H1 (cell line): Measurements from ENCODE around the gene SERPINE3. TPM values are rescaled to one million over a fixed set of nuclear protein-coding genes. Genes with fewer than 3 reads are reported as not detected.
A peak's percentile ranks its signal among the peaks of the same experiment; 100 is the strongest.

Experiments used
- CTCF ChIA-PET: fragments of 300-600 bp; sonication (Branson Sonifier 250); formaldehyde crosslinking; loops from one replicate; lab custom pipeline; 2021; ENCODE audit not compliant: partially characterized antibody; lab: Charles Lee
- POLR2A ChIA-PET: fragments of 300-600 bp; sonication (Branson Sonifier 250); formaldehyde crosslinking; loops from one replicate; lab custom pipeline; 2021; ENCODE audit warnings: inconsistent platforms; ENCODE audit not compliant: partially characterized antibody; lab: Charles Lee
- DNase-seq, 2 experiments: peaks; one replicate each; pipeline versions ENCODE4 v3.0.0 to v3.0.0-alpha.2; 2010 to 2022; ENCODE audit warnings: low spot score in 2 of 2, low read depth in 1 of 2, mixed read lengths in 1 of 2
- FAIRE-seq: peaks from 2 replicates; lab custom pipeline; 2011; peaks lifted over from hg19 to GRCh38; lab: Jason Lieb, UNC
- H2AFZ ChIP-seq: 2 replicates; pipeline ENCODE4 v1.8.1; 2012; ENCODE audit warnings: low read length, inconsistent platforms
- H2AK5ac ChIP-seq: 2 replicates; pipeline ENCODE4 v1.6.1; 2013; ENCODE audit warnings: low read depth, low read length
- H2BK120ac ChIP-seq: replicated peaks from 2 replicates; pipeline ENCODE3; 2013; ENCODE audit warnings: low read depth, low read length, inconsistent platforms
- H2BK12ac ChIP-seq: 2 replicates; pipeline ENCODE4 v1.6.1; 2013; ENCODE audit warnings: low read depth, low read length
- H2BK15ac ChIP-seq: 2 replicates; pipeline ENCODE4 v1.6.1; 2013; ENCODE audit warnings: low read length
- H2BK20ac ChIP-seq: 2 replicates; pipeline ENCODE4 v1.6.1; 2013; ENCODE audit warnings: low read length
- H2BK5ac ChIP-seq: 2 replicates; pipeline ENCODE4 v1.6.1; 2013; ENCODE audit warnings: low read depth, low read length
- H3K14ac ChIP-seq: 2 replicates; pipeline ENCODE4 v1.6.1; 2013; ENCODE audit warnings: inconsistent platforms; ENCODE audit not compliant: insufficient read length
- H3K18ac ChIP-seq: 2 replicates; pipeline ENCODE4 v1.6.1; 2013; ENCODE audit warnings: low read length; ENCODE audit errors: extremely low read depth
- H3K23ac ChIP-seq: 2 replicates; pipeline ENCODE4 v1.6.1; 2013; ENCODE audit warnings: inconsistent platforms; ENCODE audit not compliant: insufficient read length
- H3K23me2 ChIP-seq: 2 replicates; pipeline ENCODE4 v1.6.1; 2013; ENCODE audit warnings: low read depth, low read length
- H3K27ac ChIP-seq: 2 replicates; pipeline ENCODE4 v1.6.1; 2011; ENCODE audit warnings: low read depth, low read length, inconsistent platforms
- H3K27me3 ChIP-seq, 4 experiments: replicated peaks in 1 of 4; 1 replicate in 1 of 4; 2 replicates in 3 of 4; pipeline versions ENCODE4 v1.6.1 to v1.8.1; 2011 to 2013; ENCODE audit warnings: low read length in 3 of 4, mild to moderate bottlenecking in 3 of 4, inconsistent platforms in 2 of 4, mixed read lengths in 2 of 4, moderate library complexity in 1 of 4; ENCODE audit not compliant: control insufficient read depth in 3 of 4, insufficient read depth in 3 of 4; ENCODE audit errors: extremely low read depth in 1 of 4
- H3K36me3 ChIP-seq, 4 experiments: 2 replicates each; pipeline versions ENCODE4 v1.6.1 to v1.8.1; 2011 to 2013; ENCODE audit warnings: mild to moderate bottlenecking in 4 of 4, low read length in 3 of 4, moderate library complexity in 2 of 4, control low read depth in 1 of 4, inconsistent platforms in 1 of 4; ENCODE audit not compliant: insufficient read depth in 4 of 4, control insufficient read depth in 2 of 4
- H3K4ac ChIP-seq: replicated peaks from 2 replicates; pipeline ENCODE3; 2013; ENCODE audit warnings: low read length, low read depth, mixed read lengths, inconsistent platforms; ENCODE audit not compliant: insufficient read length
- H3K4me1 ChIP-seq, 4 experiments: replicated peaks in 1 of 4; 1 replicate in 1 of 4; 2 replicates in 3 of 4; pipeline versions ENCODE4 v1.6.1 to v1.8.1; 2011 to 2013; ENCODE audit warnings: low read length in 3 of 4, inconsistent platforms in 2 of 4, mixed read lengths in 1 of 4; ENCODE audit not compliant: insufficient read depth in 4 of 4, control insufficient read depth in 3 of 4
- H3K4me2 ChIP-seq, 2 experiments: 2 replicates each; pipeline versions ENCODE4 v1.6.1 to v1.8.1; 2011 to 2013; ENCODE audit warnings: low read depth in 2 of 2, low read length in 2 of 2, control low read depth in 1 of 2, inconsistent platforms in 1 of 2, mild to moderate bottlenecking in 1 of 2; ENCODE audit not compliant: insufficient read depth in 1 of 2
- H3K4me3 ChIP-seq, 4 experiments: fragments of 200-600, 300-600 bp in 1 of 4; sonication (generic), shearing (Covaris generic), sonication (Bioruptor Twin) in 1 of 4; 2 replicates each; pipeline versions ENCODE4 v1.5.1 to v1.8.1; 2011 to 2016; ENCODE audit warnings: low read length in 4 of 4, low read depth in 3 of 4, control low read depth in 2 of 4, inconsistent platforms in 2 of 4, mild to moderate bottlenecking in 2 of 4, mixed read lengths in 1 of 4, moderate library complexity in 1 of 4; ENCODE audit not compliant: insufficient read depth in 2 of 4; ENCODE audit errors: extremely low read depth in 1 of 4
- H3K56ac ChIP-seq: replicated peaks from 2 replicates; pipeline ENCODE3; 2013; ENCODE audit warnings: low read depth, mild to moderate bottlenecking, mixed read lengths, low read length, inconsistent platforms; ENCODE audit not compliant: insufficient read length
- H3K79me1 ChIP-seq: 2 replicates; pipeline ENCODE4 v1.6.1; 2013; ENCODE audit warnings: low read depth, low read length, control low read depth
- H3K79me2 ChIP-seq, 2 experiments: 2 replicates each; pipeline versions ENCODE4 v1.6.1 to v1.8.1; 2012 to 2013; ENCODE audit warnings: low read length in 2 of 2, mild to moderate bottlenecking in 2 of 2, inconsistent platforms in 1 of 2; ENCODE audit not compliant: insufficient read depth in 2 of 2, control insufficient read depth in 1 of 2
- H3K9ac ChIP-seq, 4 experiments: replicated peaks in 1 of 4; 1 replicate in 1 of 4; 2 replicates in 3 of 4; pipeline versions ENCODE4 v1.6.1 to v1.8.1; 2011 to 2013; ENCODE audit warnings: low read depth in 3 of 4, low read length in 3 of 4, control low read depth in 2 of 4, mild to moderate bottlenecking in 2 of 4, moderate library complexity in 2 of 4, inconsistent platforms in 1 of 4; ENCODE audit errors: extremely low read depth in 1 of 4
- H3K9me3 ChIP-seq, 2 experiments: 2 replicates each; pipeline versions ENCODE4 v1.6.1 to v1.8.1; 2012 to 2013; ENCODE audit warnings: mild to moderate bottlenecking in 2 of 2, moderate library complexity in 2 of 2, control low read depth in 1 of 2, inconsistent platforms in 1 of 2, low read depth in 1 of 2, low read length in 1 of 2, mixed read lengths in 1 of 2; ENCODE audit not compliant: insufficient read depth in 2 of 2
- H4K20me1 ChIP-seq, 2 experiments: replicated peaks in 1 of 2; 2 replicates each; pipeline versions ENCODE3 to v1.8.1; 2011 to 2013; ENCODE audit warnings: inconsistent platforms in 2 of 2, low read length in 2 of 2, mild to moderate bottlenecking in 1 of 2; ENCODE audit not compliant: insufficient read depth in 2 of 2, control insufficient read depth in 1 of 2
- H4K5ac ChIP-seq: 2 replicates; pipeline ENCODE4 v1.6.1; 2013; ENCODE audit warnings: low read length, low read depth, mixed read lengths, inconsistent platforms; ENCODE audit not compliant: insufficient read length
- H4K8ac ChIP-seq: 2 replicates; pipeline ENCODE4 v1.8.0; 2013; ENCODE audit warnings: mild to moderate bottlenecking, moderate library complexity, low read length, inconsistent platforms; ENCODE audit not compliant: insufficient read depth; ENCODE audit errors: extremely low read depth
- H4K91ac ChIP-seq: replicated peaks from 2 replicates; pipeline ENCODE3; 2013; ENCODE audit warnings: low read length, mixed read lengths, inconsistent platforms; ENCODE audit not compliant: insufficient read length
- BCL11A ChIP-seq, 2 experiments: IDR thresholded peaks; one replicate each; pipeline ENCODE4 v1.6.1; 2011; ENCODE audit warnings: low read depth in 2 of 2, low read length in 2 of 2, mild to moderate bottlenecking in 2 of 2
- EP300 ChIP-seq, 2 experiments: IDR thresholded peaks; 1 replicate in 1 of 2; 2 replicates in 1 of 2; pipeline ENCODE4 v1.6.1; 2011 to 2012; ENCODE audit warnings: low read depth in 2 of 2, low read length in 2 of 2, mild to moderate bottlenecking in 2 of 2, borderline replicate concordance in 1 of 2, inconsistent platforms in 1 of 2, moderate library complexity in 1 of 2
- GABPA ChIP-seq: IDR thresholded peaks from 2 replicates; pipeline ENCODE4 v1.6.1; 2011; ENCODE audit warnings: mild to moderate bottlenecking, low read length, moderate library complexity, borderline replicate concordance; ENCODE audit not compliant: insufficient read depth
- MAFK ChIP-seq: IDR thresholded peaks from 2 replicates; pipeline ENCODE4 v1.6.1; 2012; ENCODE audit warnings: low read depth, mild to moderate bottlenecking, improper control_type of control experiment, low read length
- PHF8 ChIP-seq: fragments of 200-600 bp; sonication (generic); conservative IDR thresholded peaks from 2 replicates; pipeline ENCODE4 v1.7.1; 2012; ENCODE audit warnings: low read depth, mild to moderate bottlenecking, inconsistent platforms, low read length, moderate library complexity
- SAP30 ChIP-seq: fragments of 300-600 bp; sonication (generic); IDR thresholded peaks from 2 replicates; pipeline ENCODE4 v1.7.1; 2012; ENCODE audit warnings: low read length, moderate library complexity, mild to moderate bottlenecking, inconsistent platforms; ENCODE audit not compliant: insufficient read depth, insufficient replicate concordance
- SIN3A ChIP-seq, 2 experiments: IDR thresholded peaks in 1 of 2; conservative IDR thresholded peaks in 1 of 2; 2 replicates each; pipeline ENCODE4 v1.6.1; 2011 to 2012; ENCODE audit warnings: low read length in 2 of 2, improper control_type of control experiment in 1 of 2, low read depth in 1 of 2, mild to moderate bottlenecking in 1 of 2
- SP4 ChIP-seq: IDR thresholded peaks from 2 replicates; pipeline ENCODE4 v1.6.1; 2012; ENCODE audit warnings: low read length, inconsistent platforms
- WGBS, 2 experiments: shearing (Covaris generic) in 1 of 2; methylation state at CpG; one replicate each; pipeline versions ENCODE4 v1.1.6 to v1.1.7; 2013 to 2015; ENCODE audit warnings: low lambda C conversion rate in 2 of 2, mixed read lengths in 2 of 2, inconsistent platforms in 1 of 2, low coverage in 1 of 2, missing lambda C conversion rate in 1 of 2; ENCODE audit not compliant: insufficient replicate concordance in 2 of 2, insufficient coverage in 1 of 2, insufficient read length in 1 of 2; ENCODE audit errors: extremely low coverage in 1 of 2, missing lambda C conversion rate in 1 of 2; 5-methylcytosine and 5-hydroxymethylcytosine counted together
- polyA plus RNA-seq, 7 experiments: library from polyadenylated mRNA; depleted of rRNA in 3 of 7; stranded (reverse) in 5 of 7; unstranded in 2 of 7; fragments of >200 nt in 5 of 7; fragments of 200-250 nt in 2 of 7; gene quantifications; 1 replicate in 5 of 7; 2 replicates in 1 of 7; 4 replicates in 1 of 7; pipeline versions ENCODE4 v1.2.1 to v1.2.3, GENCODE V29; 2011 to 2013; ENCODE audit warnings: missing spikeins in 2 of 7, mixed read lengths in 2 of 7
- total RNA-seq: library from RNA; stranded (reverse); fragmentation: NEBNext Ultra II Directional; extraction: Animal tissue kit (Norgen Biotek cat#: 25700); gene quantifications from 2 replicates; pipeline ENCODE4 v1.2.1, GENCODE V29; 2021

The SERPINE3 gene
- total and polyA plus RNA-seq, 2 of the 8 experiments (the other 6 are each of a cell fraction or from before 2014, with no cell fraction given): 0.34 to 1.0 TPM

DNA sequence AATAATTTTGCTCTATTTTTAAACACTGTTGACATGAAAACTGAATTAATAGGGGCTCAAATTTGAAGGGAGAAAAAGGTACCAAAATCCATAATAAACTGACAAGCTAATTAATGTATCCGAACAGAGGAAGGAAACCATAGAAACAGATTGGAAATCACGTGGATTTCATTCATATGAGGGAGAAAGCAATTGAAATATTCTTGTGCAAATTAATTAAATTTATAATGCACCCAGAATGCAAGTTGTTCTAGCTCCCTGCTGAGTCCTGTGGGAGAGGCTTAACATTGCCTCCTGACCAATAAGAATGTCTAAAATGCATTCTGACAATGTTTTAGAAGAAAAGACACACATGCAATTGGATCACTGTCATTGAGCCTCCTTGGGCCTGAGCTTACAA, 17.7 kb upstream of the SERPINE3 start:
- no peak overlapping the region for H2AFZ ChIP-seq
- no peak overlapping the region for H3K9ac ChIP-seq
- no peaks in the 10 kb centered on the region for H4K20me1 ChIP-seq
- H2AK5ac ChIP-seq: no peak overlapping the region
- H2BK15ac ChIP-seq: 0 out of 2 replicates have a peak overlapping the region, but pooled peaks have one; percentile 54
- no peak for FAIRE-seq
- POLR2A ChIA-PET: interaction anchor here (0.7 to 2.7 kb wide), 4 partner anchors 19 to 66 kb away, joined by 3 to 8 read pairs (median 3); no protein-coding TSS in a partner anchor
- no peak overlapping the region for H3K4ac ChIP-seq
- no peak overlapping the region for H4K5ac ChIP-seq
- H3K79me2 ChIP-seq: no peaks in the 10 kb centered on the region
- H3K79me1 ChIP-seq: no peaks in the 10 kb centered on the region
- H4K8ac ChIP-seq: no peak overlapping the region
- H3K4me2 ChIP-seq: no peak overlapping the region
- peaks cover 4 to 16% (median 12%) of the 10 kb centered on the region in 4 experiments; a peak in 6 of 7 replicates for H3K4me1 ChIP-seq
- H3K56ac ChIP-seq: no peak overlapping the region
- no peak overlapping the region; the same call in 1 of the 2 replicates for H2BK5ac ChIP-seq
- H3K18ac ChIP-seq: no peak overlapping the region
- H3K14ac ChIP-seq: no peak overlapping the region
- H3K4me3 ChIP-seq: no peak overlapping the region
- no peak for DNase-seq
- no peak overlapping the region for H2BK120ac ChIP-seq
- H2BK20ac ChIP-seq: no peak overlapping the region
- no peak overlapping the region for H4K91ac ChIP-seq
- CTCF ChIA-PET: interaction anchor here (0.7 to 3.0 kb wide), 9 partner anchors 9 to 447 kb away, joined by 3 to 18 read pairs (median 3); no protein-coding TSS in a partner anchor
- 88% methylated on average over 2 of the region's 2 CpGs; no CpG with 5 or more reads in 1 of the 2 experiments for whole genome bisulfite sequencing, 2 experiments
- H3K27me3 ChIP-seq: no peaks in the 10 kb centered on the region
- H3K27ac ChIP-seq: no peak overlapping the region
- no peaks in the 10 kb centered on the region; the same call in 1 of the 2 replicates for H3K23me2 ChIP-seq
- H3K36me3 ChIP-seq: no peaks in the 10 kb centered on the region
- no peaks in the 10 kb centered on the region for H3K9me3 ChIP-seq
- H2BK12ac ChIP-seq: no peak overlapping the region
- H3K23ac ChIP-seq: no peak overlapping the region
- no peak for TF ChIP-seq EP300 (IDR thresholded peaks at IDR 0.05; ENCODE audit: borderline replicate concordance in 1 of 2, low read depth in 2 of 2, low read length in 2 of 2)
- no peak for TF ChIP-seq SP4
- no peak for TF ChIP-seq MAFK
- TF ChIP-seq GABPA: no peak
- no peak for TF ChIP-seq SAP30
- no peak for TF ChIP-seq SIN3A (conservative IDR thresholded peaks at IDR 0.05 in 1 of 2, IDR thresholded peaks at IDR 0.05 in 1 of 2; ENCODE audit: low read depth in 1 of 2, low read length in 2 of 2)
- TF ChIP-seq PHF8: no peak
- no peak for TF ChIP-seq BCL11A (IDR thresholded peaks at IDR 0.05; ENCODE audit: low read depth in 2 of 2, low read length in 2 of 2)
